GM21576 (cell line): ENCODE data around the gene SRGAP2.
"Not testable (repeated sequence)": the region's sequence is repeated elsewhere in the genome, so short reads cannot be mapped to it uniquely, and the experiment has no call there.

ENCODE experiments used
- ATAC-seq: cut with Tn5 transposase; IDR thresholded peaks from one replicate; pipeline ENCODE4 v1.9.1; 2021; ENCODE audit warnings: mild to moderate bottlenecking, moderate library complexity; ENCODE audit not compliant: unreplicated experiment

Gene SRGAP2

DNA sequence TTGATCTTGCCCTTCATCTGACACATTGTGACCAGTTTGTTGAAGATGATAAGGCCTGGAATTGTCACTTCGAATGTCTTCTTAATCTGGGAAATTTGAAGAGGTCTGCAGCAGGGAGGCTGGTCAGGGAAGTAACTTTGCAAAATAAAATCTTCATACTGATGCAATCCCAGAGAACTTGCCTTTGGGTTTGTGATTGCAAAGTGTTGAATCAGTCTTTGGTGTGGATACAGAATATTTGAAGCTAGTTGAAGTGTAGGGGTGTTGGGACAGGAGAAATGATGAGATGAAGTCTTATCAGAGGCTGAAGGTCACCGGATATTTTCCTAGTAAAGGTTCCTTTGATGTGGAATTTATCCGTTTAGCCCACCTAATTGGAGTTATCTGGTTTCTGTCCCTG lies 42.1 kb downstream of the SRGAP2 start:
- not testable (repeated sequence) for ATAC-seq

DNA sequence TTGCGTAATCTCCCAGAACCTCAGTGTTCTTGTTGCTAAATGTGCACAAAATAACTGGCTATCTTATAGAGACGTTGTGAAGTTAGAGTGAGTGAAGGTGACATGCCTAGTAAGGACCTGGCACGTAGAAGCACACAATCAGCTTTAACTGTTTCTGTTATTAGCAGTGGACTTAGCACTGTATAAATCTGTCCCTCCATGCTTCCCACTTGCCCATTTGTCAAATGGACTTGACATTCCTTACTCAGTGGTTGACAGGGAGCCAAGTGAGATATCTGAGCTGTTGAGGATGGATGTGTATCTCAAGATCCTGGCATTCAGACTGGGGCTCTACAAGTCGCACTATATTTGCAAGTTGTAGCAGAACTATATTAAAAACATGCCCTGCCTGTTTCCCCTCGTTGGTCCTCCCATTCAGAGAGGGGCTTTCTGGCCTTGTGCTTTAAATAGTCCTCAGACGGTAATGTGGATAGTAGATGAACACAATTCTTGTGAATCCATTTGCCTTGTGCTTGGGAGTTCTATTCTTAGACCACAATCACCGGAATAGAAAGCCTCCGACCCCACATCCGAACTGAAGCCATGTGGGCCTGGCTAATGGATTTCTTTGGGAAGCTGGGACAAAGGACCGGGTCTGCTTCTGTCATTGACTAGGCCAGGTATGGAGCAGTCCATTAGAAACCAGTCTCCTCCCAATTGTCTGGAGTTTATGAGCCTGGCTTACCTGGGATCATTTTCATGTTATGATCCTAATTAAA lies 43.0 kb downstream of the SRGAP2 start:
- not testable (repeated sequence) for ATAC-seq

DNA sequence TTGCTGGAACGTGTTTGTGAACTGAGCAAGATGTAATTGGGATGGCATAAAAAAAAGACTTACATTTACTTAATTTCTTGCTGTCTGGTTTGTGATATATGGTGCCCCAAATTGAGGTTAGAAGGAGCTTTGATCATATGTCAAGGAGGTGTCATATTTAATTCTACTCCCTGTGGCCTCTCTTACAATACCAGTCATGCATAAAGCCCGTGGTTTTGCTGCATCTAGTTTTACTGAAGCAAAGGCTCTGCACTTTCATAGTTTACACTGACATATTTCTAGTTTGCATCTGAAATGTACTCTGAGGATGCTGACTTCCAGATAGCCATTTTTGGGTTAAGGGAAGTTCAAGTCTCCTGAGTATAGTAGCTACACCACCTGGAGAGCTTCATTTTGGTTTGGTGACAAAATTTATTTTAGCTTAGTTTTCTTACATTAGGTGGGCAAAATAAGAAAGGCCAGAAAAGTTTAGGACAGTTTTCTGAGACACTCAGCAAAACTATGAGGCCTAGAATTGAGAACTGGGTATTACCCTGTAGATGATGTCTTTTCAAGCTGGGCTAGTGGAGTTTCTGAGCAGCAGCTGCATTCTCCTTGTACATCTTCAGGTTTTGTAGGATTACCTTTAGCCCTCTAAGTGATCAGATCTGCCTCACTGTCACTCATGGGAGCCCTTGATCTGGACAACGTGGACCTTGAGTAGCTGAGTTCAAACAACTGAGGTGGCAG lies 47.8 kb downstream of the SRGAP2 start:
- ATAC-seq = peak; percentile 69

DNA sequence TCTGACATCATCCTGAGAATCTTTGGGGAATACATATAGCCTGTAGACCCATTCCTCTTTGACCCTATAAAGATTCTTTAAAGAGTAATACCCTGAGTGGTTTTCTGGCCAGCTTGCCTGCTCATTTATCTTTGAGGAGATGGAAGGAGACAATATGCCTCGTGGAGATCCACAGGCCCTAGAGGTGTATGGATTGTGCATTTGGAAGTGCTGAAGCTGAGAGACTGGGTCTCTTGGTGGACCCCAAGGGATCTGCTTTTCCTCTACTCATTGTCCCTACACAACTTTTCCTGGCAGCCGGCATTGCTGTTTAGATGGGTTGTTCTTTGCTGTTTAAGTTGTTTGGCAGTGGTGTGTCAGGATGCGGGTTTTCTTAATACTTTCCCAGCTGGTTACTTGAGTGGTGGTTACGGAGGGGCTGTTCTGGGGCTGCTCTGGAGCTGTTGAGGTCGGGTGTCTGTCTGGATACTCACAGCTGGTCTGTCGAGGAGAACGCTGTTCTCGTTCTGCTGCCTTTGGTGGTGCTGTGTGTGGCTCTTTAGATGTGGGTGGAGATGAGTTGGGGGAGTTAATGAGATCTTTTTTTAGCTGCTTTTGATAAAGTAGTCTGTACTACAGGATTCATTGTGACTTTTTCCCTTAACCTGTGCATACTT lies 49.5 kb downstream of the SRGAP2 start:
- not testable (repeated sequence) for ATAC-seq
